Thyroid gland (tissue), 4 donors: Measurements from ENCODE around the gene DQX1. TPM values are rescaled to one million over a fixed set of nuclear protein-coding genes. Genes with fewer than 3 reads are reported as not detected.
"Not testable (repeated sequence)": the region's sequence is repeated elsewhere in the genome, so short reads cannot be mapped to it uniquely, and the experiment has no call there.

Experiments used
- DNase-seq, 2 donors: peaks; one replicate each; pipeline ENCODE4 v3.0.0-alpha.2; 2019
- H3K27ac ChIP-seq, 3 donors: fragments of 200-600 bp; sonication (generic); 1 replicate in 2 of 3; 2 replicates in 1 of 3; pipeline ENCODE4 v1.5.1; 2016 to 2019; ENCODE audit warnings: mild to moderate bottlenecking in 1 of 3, moderate library complexity in 1 of 3
- H3K27me3 ChIP-seq: fragments of 200-600 bp; sonication (generic); one replicate; pipeline ENCODE4 v1.5.1; 2019
- H3K36me3 ChIP-seq, 2 donors: fragments of 200-600 bp; sonication (generic); one replicate each; pipeline ENCODE4 v1.5.1; 2016 to 2019
- H3K4me1 ChIP-seq, 2 donors: fragments of 200-600 bp; sonication (generic); one replicate each; pipeline ENCODE4 v1.5.1; 2017 to 2019
- H3K4me3 ChIP-seq, 3 donors: fragments of 200-600 bp; sonication (generic); replicated peaks in 1 of 3; 1 replicate in 2 of 3; 2 replicates in 1 of 3; pipeline ENCODE4 v1.5.1; 2016; ENCODE audit warnings: mild to moderate bottlenecking in 1 of 3
- H3K9me3 ChIP-seq: fragments of 200-600 bp; sonication (generic); one replicate; pipeline ENCODE4 v1.5.1; 2017
- CTCF ChIP-seq, 6 experiments: fragments of 200-600 bp in 3 of 6; fragments of 450-650 bp in 3 of 6; sonication (generic) in 3 of 6; IDR thresholded peaks; one replicate each; pipeline ENCODE4 v1.5.1; 2016 to 2019; ENCODE audit warnings: antibody characterized with exemption in 6 of 6, mild to moderate bottlenecking in 2 of 6, inconsistent platforms in 1 of 6, moderate library complexity in 1 of 6
- POLR2A ChIP-seq, 2 donors: fragments of 450-650 bp; IDR thresholded peaks; one replicate each; pipeline ENCODE4 v1.6.1; 2017; ENCODE audit warnings: antibody characterized with exemption in 2 of 2, mild to moderate bottlenecking in 2 of 2, moderate library complexity in 1 of 2
- WGBS, 2 donors: methylation state at CpG; one replicate each; pipeline ENCODE4 v1.1.5; 2017; 5-methylcytosine and 5-hydroxymethylcytosine counted together
- intact Hi-C: fragments of 100-400 bp; cut with DNase I; formaldehyde crosslinking; loops from one replicate; pipeline ENCODE4 v1.15.1; 2023
- total RNA-seq, 4 donors: library from RNA; depleted of rRNA; stranded (reverse); fragments of >200 nt; gene quantifications; one replicate each; pipeline ENCODE4 v1.2.3, GENCODE V29; 2016

Gene DQX1
- total RNA-seq, 4 donors from 2014 or later = not detected

- 1 to 2% methylated on average over 41 of the region's 66 CpGs for WGBS, 2 donors
- intact Hi-C loops = no loop called here
- no peaks in the 10 kb centered on the region for H3K9me3 ChIP-seq
- H3K36me3 ChIP-seq = peaks cover 14 to 16% of the 10 kb centered on the region in 2 donors
- peak within 1 kb of the TSS; percentile 4 to 78 (median 35) for H3K4me3 ChIP-seq
- TF ChIP-seq CTCF (IDR thresholded peaks at IDR 0.05) (no peak), POLR2A (IDR thresholded peaks at IDR 0.05) (peak in 1 of 2 donors; percentile 80)
- peaks cover 5 to 16% of the 10 kb centered on the region in 2 donors for H3K4me1 ChIP-seq
- H3K27ac ChIP-seq = peak within 1 kb of the TSS; percentile 82 to 86 (median 83)
- peak; percentile 93 to 95 for DNase-seq
- no peaks in the 10 kb centered on the region for H3K27me3 ChIP-seq
Measured at GRCh38 chr2:74472086-74472944, 53.7 kb downstream of the DQX1 start, which contains the start of gene MRPL53. MRPL53 (minus strand) TSS chr2:74472680; CDS start chr2:74472660, 20 bp downstream.

- no peaks in the 10 kb centered on the region for H3K27me3 ChIP-seq
- TF ChIP-seq CTCF (IDR thresholded peaks at IDR 0.05) (no peak), POLR2A (IDR thresholded peaks at IDR 0.05) (no peak)
- H3K27ac ChIP-seq = peak overlapping the region; percentile 82 to 86 (median 83)
- H3K9me3 ChIP-seq = no peaks in the 10 kb centered on the region
- 62 to 66% methylated on average over 16 of the region's 16 CpGs for WGBS, 2 donors
- peak overlapping the region; percentile 4 to 78 (median 35) for H3K4me3 ChIP-seq
- peaks cover 5 to 16% of the 10 kb centered on the region in 2 donors for H3K4me1 ChIP-seq
- peaks cover 14 to 16% of the 10 kb centered on the region in 2 donors for H3K36me3 ChIP-seq
- intact Hi-C loops = no loop called here
- peak in 1 of 2 donors; percentile 6 for DNase-seq
Measured at GRCh38 chr2:74471332-74472065, 54.5 kb downstream of the DQX1 start.

GRCh38 chr2:74470742-74471141 is 55.3 kb downstream of the DQX1 start:
- DNase-seq, H3K9me3 ChIP-seq, H3K27me3 ChIP-seq, H3K4me3 ChIP-seq, H3K27ac ChIP-seq, intact Hi-C loops: not testable (repeated sequence)
- 91 to 99% methylated on average over 12 of the region's 12 CpGs for WGBS, 2 donors
- Histone ChIP-seq H3K4me1 (peaks cover 7 to 16% of the 10 kb centered on the region in 2 donors), H3K36me3 (peaks cover 14 to 16% of the 10 kb centered on the region in 2 donors)

Other genes with a start within 250 kb of the DQX1 start
- 10 to 100 TPM; 18.3 to 94.5 (median 59.8) TPM for gene SLC4A5, start 182.8 kb downstream of the DQX1 start, total RNA-seq
- 100 to 1,000 TPM in 3 of 4 donors, 10 to 100 TPM in 1; 82.6 to 124 (median 108) TPM for gene DCTN1, start 145.9 kb downstream of the DQX1 start, total RNA-seq
- gene C2orf81, start 104.6 kb downstream of the DQX1 start, total RNA-seq = 1 to 10 TPM; 2.3 to 3.4 (median 3.1) TPM
- 10 to 100 TPM in 3 of 4 donors, 1 to 10 TPM in 1; 6.5 to 19.3 (median 13.6) TPM for gene WDR54, start 104.5 kb downstream of the DQX1 start, total RNA-seq
- gene RTKN, start 84.3 kb downstream of the DQX1 start, total RNA-seq = 10 to 100 TPM; 24.5 to 41.9 (median 35.6) TPM
- gene INO80B, start 71.1 kb downstream of the DQX1 start, total RNA-seq = 10 to 100 TPM; 19.9 to 74.4 (median 46.1) TPM
- gene WBP1, start 67.8 kb downstream of the DQX1 start, total RNA-seq = 100 to 1,000 TPM in 2 of 4 donors, 10 to 100 TPM in 2; 60.7 to 119 (median 102) TPM
- 10 to 100 TPM; 40.9 to 57.6 (median 51.3) TPM for gene MOGS, start 60.8 kb downstream of the DQX1 start, total RNA-seq
- 10 to 100 TPM; 15.0 to 49.4 (median 40.9) TPM for gene MRPL53, start 53.6 kb downstream of the DQX1 start, total RNA-seq
- gene CCDC142, start 43.2 kb downstream of the DQX1 start, total RNA-seq = 10 to 100 TPM; 13.6 to 58.7 (median 31.3) TPM
- gene TTC31, start 43.1 kb downstream of the DQX1 start, total RNA-seq = 10 to 100 TPM; 18.9 to 38.0 (median 22.4) TPM
- gene LBX2, start 26.6 kb downstream of the DQX1 start, total RNA-seq = 1 to 10 TPM in 2 of 4 donors, under 1 TPM in 1, not detected in 1; 0.50 to 2.6 (median 1.9) TPM
- gene PCGF1, start 18.5 kb downstream of the DQX1 start, total RNA-seq = 10 to 100 TPM; 11.0 to 25.9 (median 17.1) TPM
- gene TLX2, start 11.8 kb downstream of the DQX1 start, total RNA-seq = not detected
- gene AUP1, start 3.5 kb upstream of the DQX1 start, total RNA-seq = 100 to 1,000 TPM in 3 of 4 donors, 10 to 100 TPM in 1; 93.7 to 168 (median 112) TPM
- gene HTRA2, start 3.7 kb upstream of the DQX1 start, total RNA-seq = 10 to 100 TPM; 27.3 to 45.9 (median 37.5) TPM
- gene LOXL3, start 27.7 kb upstream of the DQX1 start, total RNA-seq = 1 to 10 TPM in 3 of 4 donors, under 1 TPM in 1; 0.98 to 5.6 (median 2.2) TPM
- gene DOK1, start 28.5 kb upstream of the DQX1 start, total RNA-seq = 10 to 100 TPM; 14.4 to 19.4 (median 18.4) TPM
- 1 to 10 TPM in 3 of 4 donors, under 1 TPM in 1; 0.81 to 2.6 (median 1.8) TPM for gene M1AP, start 122.1 kb upstream of the DQX1 start, total RNA-seq
- gene SEMA4F, start 128.0 kb upstream of the DQX1 start, total RNA-seq = 1 to 10 TPM; 4.3 to 7.2 (median 6.1) TPM